HepG2 (cell line): ENCODE data around the gene UCK2. TPM values are rescaled to one million over a fixed set of nuclear protein-coding genes. Genes with fewer than 3 reads are reported as not detected.
A peak's percentile ranks its signal among the peaks of the same experiment; 100 is the strongest.

Source experiments
- ADNP ChIP-seq: sonication (generic); formaldehyde crosslinking; IDR thresholded peaks from 2 replicates; pipeline ENCODE4 v1.4.0; 2020; ENCODE audit warnings: missing genetic modification reagents
- ATM ChIP-seq: fragments of 450-650 bp; IDR thresholded peaks from 2 replicates; pipeline ENCODE4 v1.7.1; 2017; ENCODE audit warnings: mild to moderate bottlenecking, borderline replicate concordance
- ATRX ChIP-seq: sonication (generic); formaldehyde crosslinking; IDR thresholded peaks from 2 replicates; pipeline ENCODE4 v1.4.0; 2020; ENCODE audit warnings: missing genetic modification reagents, borderline replicate concordance
- CEBPB ChIP-seq: IDR thresholded peaks from 2 replicates; pipeline ENCODE4 v1.6.1; 2011; ENCODE audit warnings: low read depth, low read length, improper control_type of control experiment, borderline replicate concordance
- DDIT3 ChIP-seq: sonication (generic); formaldehyde crosslinking; IDR thresholded peaks from 2 replicates; pipeline ENCODE4 v1.4.0; 2020; ENCODE audit warnings: mild to moderate bottlenecking, missing genetic modification reagents
- DMAP1 ChIP-seq: IDR thresholded peaks from 2 replicates; pipeline ENCODE4 v1.6.1; 2016
- EP300 ChIP-seq, 3 experiments: sonication (generic) in 1 of 3; formaldehyde crosslinking in 1 of 3; IDR thresholded peaks; 2 replicates each; pipeline versions ENCODE4 v1.5.1 to v1.6.1; 2011 to 2020; ENCODE audit warnings: low read depth in 2 of 3, low read length in 2 of 3, borderline replicate concordance in 1 of 3, improper control_type of control experiment in 1 of 3, mild to moderate bottlenecking in 1 of 3, missing genetic modification reagents in 1 of 3, moderate library complexity in 1 of 3
- FIP1L1 ChIP-seq: fragments of 200-400 bp; formaldehyde crosslinking; IDR thresholded peaks from 2 replicates; pipeline ENCODE4 v1.6.1; 2018; ENCODE audit warnings: low read depth, mild to moderate bottlenecking, low read length, moderate library complexity, borderline replicate concordance; ENCODE audit not compliant: insufficient read depth
- MTA1 ChIP-seq: sonication (generic); formaldehyde crosslinking; IDR thresholded peaks from 2 replicates; pipeline ENCODE4 v1.4.0; 2020; ENCODE audit warnings: missing genetic modification reagents, mild to moderate bottlenecking, borderline replicate concordance
- MTF2 ChIP-seq: sonication (generic); formaldehyde crosslinking; IDR thresholded peaks from 2 replicates; pipeline ENCODE4 v1.5.0; 2020; ENCODE audit warnings: missing genetic modification reagents, borderline replicate concordance
- MXD4 ChIP-seq: IDR thresholded peaks from 2 replicates; pipeline ENCODE4 v1.6.1; 2016; ENCODE audit warnings: mild to moderate bottlenecking, missing biosample characterization, missing genetic modification reagents
- NFKBIZ ChIP-seq: IDR thresholded peaks from 2 replicates; pipeline ENCODE4 v1.6.1; 2018; ENCODE audit warnings: missing genetic modification reagents, missing compliant biosample characterization
- RNF2 ChIP-seq: fragments of 450-650 bp; conservative IDR thresholded peaks from 2 replicates; pipeline ENCODE4 v1.6.1; 2016; ENCODE audit warnings: low read depth
- SP140L ChIP-seq: sonication (generic); formaldehyde crosslinking; IDR thresholded peaks from 2 replicates; pipeline ENCODE4 v1.4.0; 2020; ENCODE audit warnings: missing genetic modification reagents, borderline replicate concordance
- ZBTB33 ChIP-seq: sonication (generic); formaldehyde crosslinking; IDR thresholded peaks from 2 replicates; pipeline ENCODE4 v1.4.0; 2020; ENCODE audit warnings: missing genetic modification reagents
- ZNF260 ChIP-seq: sonication (generic); formaldehyde crosslinking; IDR thresholded peaks from 2 replicates; pipeline ENCODE4 v1.4.0; 2020; ENCODE audit warnings: missing genetic modification reagents, low read depth, mild to moderate bottlenecking, borderline replicate concordance
- polyA plus RNA-seq, 8 experiments: library from polyadenylated mRNA; depleted of rRNA in 3 of 8; stranded (reverse) in 7 of 8; unstranded in 1 of 8; fragments of >200 nt; fragmentation: Illumina TruSeq in 4 of 8; extraction: Trizol in 4 of 8; gene quantifications; 2 replicates each; pipeline versions ENCODE4 v1.2.1 to v1.2.3, GENCODE V29; 2011 to 2016; ENCODE audit warnings: low read depth in 4 of 8, missing spikeins in 1 of 8, mixed read lengths in 1 of 8; ENCODE audit not compliant: insufficient read depth in 1 of 8
- total RNA-seq, 5 experiments: library from RNA; depleted of rRNA; stranded (reverse); fragments of >200 nt; fragmentation: Illumina TruSeq; extraction: Trizol; gene quantifications; 2 replicates each; pipeline ENCODE4 v1.2.3, GENCODE V29; 2016; ENCODE audit warnings: low read depth in 1 of 5
- TF ChIP-seq, protein P1 (sequence below): IDR thresholded peaks from 2 replicates; pipeline ENCODE4 v1.6.1; 2016; ENCODE audit warnings: missing compliant biosample characterization, missing genetic modification reagents, borderline replicate concordance
- TF ChIP-seq, protein P2 (sequence below): sonication (generic); formaldehyde crosslinking; IDR thresholded peaks from 2 replicates; pipeline ENCODE4 v1.4.0; 2020; ENCODE audit warnings: missing genetic modification reagents
- TF ChIP-seq, protein P3 (sequence below): sonication (generic); formaldehyde crosslinking; IDR thresholded peaks from 2 replicates; pipeline ENCODE4 v1.8.0; 2022; ENCODE audit warnings: mild to moderate bottlenecking, missing genetic modification reagents, moderate library complexity
- TF ChIP-seq, protein P4 (sequence below): sonication (generic); formaldehyde crosslinking; IDR thresholded peaks from 2 replicates; pipeline ENCODE4 v1.5.0; 2020; ENCODE audit warnings: missing genetic modification reagents

The UCK2 gene
- total and polyA plus RNA-seq, 2 of the 13 experiments (the other 11 are each of a cell fraction or from before 2014, with no cell fraction given): 64.3 to 78.0 TPM

DNA sequence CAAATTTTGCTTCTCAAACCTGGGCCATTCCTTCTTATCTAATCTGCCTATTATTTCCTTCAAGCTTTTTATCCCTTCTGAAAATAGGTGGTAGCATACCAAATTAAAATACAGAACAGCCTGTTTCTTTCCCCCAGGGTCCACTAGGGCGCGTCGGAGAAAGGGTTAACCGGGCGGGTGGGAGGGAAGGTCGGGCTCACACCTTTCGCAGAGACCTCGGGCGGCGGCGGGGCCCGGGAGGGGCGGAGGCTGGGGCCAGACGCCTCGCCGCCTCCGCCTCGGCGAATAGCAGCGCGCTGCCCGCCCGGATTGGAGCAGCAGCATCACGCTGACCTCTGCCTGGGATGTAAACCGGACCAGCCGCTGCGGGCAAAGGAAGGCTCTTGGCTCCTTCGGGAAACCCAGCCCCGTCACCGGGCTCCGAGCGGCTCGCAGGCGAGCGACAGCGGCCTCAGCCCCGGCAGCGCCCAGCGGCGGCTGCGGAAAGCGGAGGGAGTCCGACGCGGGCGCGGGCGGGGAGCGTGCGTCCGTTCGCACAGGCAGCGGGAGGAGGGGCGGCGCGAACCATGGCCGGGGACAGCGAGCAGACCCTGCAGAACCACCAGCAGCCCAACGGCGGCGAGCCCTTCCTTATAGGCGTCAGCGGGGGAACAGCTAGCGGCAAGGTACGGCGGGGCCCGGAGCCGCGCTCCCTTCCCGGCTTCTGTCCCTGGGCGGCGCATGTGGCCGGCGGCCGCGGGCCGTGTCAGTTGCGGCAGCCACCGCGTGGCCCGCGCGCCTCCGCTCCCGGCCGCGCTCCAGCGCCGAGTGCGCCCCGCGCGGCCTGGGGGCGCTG is at the start of gene UCK2 (continued):
- TF ChIP-seq, protein P1, sequence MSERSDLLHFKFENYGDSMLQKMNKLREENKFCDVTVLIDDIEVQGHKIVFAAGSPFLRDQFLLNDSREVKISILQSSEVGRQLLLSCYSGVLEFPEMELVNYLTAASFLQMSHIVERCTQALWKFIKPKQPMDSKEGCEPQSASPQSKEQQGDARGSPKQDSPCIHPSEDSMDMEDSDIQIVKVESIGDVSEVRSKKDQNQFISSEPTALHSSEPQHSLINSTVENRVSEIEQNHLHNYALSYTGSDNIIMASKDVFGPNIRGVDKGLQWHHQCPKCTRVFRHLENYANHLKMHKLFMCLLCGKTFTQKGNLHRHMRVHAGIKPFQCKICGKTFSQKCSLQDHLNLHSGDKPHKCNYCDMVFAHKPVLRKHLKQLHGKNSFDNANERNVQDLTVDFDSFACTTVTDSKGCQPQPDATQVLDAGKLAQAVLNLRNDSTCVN (CRISPR knock-in tag): no peak
- no peak for TF ChIP-seq MTF2 (CRISPR knock-in tag)
- no peak for TF ChIP-seq FIP1L1
- TF ChIP-seq, protein P2, sequence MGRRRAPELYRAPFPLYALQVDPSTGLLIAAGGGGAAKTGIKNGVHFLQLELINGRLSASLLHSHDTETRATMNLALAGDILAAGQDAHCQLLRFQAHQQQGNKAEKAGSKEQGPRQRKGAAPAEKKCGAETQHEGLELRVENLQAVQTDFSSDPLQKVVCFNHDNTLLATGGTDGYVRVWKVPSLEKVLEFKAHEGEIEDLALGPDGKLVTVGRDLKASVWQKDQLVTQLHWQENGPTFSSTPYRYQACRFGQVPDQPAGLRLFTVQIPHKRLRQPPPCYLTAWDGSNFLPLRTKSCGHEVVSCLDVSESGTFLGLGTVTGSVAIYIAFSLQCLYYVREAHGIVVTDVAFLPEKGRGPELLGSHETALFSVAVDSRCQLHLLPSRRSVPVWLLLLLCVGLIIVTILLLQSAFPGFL: no peak
- TF ChIP-seq DDIT3 (CRISPR knock-in tag): no peak
- TF ChIP-seq, protein P3, sequence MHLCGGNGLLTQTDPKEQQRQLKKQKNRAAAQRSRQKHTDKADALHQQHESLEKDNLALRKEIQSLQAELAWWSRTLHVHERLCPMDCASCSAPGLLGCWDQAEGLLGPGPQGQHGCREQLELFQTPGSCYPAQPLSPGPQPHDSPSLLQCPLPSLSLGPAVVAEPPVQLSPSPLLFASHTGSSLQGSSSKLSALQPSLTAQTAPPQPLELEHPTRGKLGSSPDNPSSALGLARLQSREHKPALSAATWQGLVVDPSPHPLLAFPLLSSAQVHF (CRISPR knock-in tag): no peak
- TF ChIP-seq ATRX (CRISPR knock-in tag): no peak
- TF ChIP-seq ADNP (CRISPR knock-in tag): no peak
- TF ChIP-seq MTA1 (CRISPR knock-in tag): no peak
- no peak for TF ChIP-seq SP140L (CRISPR knock-in tag)
- TF ChIP-seq ZNF260 (CRISPR knock-in tag): no peak
- no peak for TF ChIP-seq NFKBIZ
- no peak for TF ChIP-seq EP300 (IDR thresholded peaks at IDR 0.05; ENCODE audit: low read depth in 2 of 2, low read length in 2 of 2)
- no peak for TF ChIP-seq EP300 (CRISPR knock-in tag; IDR thresholded peaks at IDR 0.05; ENCODE audit: borderline replicate concordance)
- no peak for TF ChIP-seq ATM
- TF ChIP-seq ZBTB33: no peak
- 0 out of 2 replicates have a peak, but pooled peaks have one; percentile 58 for TF ChIP-seq DMAP1 (CRISPR knock-in tag)
- TF ChIP-seq MXD4: no peak; the same call in 1 of the 2 replicates
- no peak for TF ChIP-seq CEBPB
- TF ChIP-seq RNF2: peak; percentile 60
- TF ChIP-seq, protein P4, sequence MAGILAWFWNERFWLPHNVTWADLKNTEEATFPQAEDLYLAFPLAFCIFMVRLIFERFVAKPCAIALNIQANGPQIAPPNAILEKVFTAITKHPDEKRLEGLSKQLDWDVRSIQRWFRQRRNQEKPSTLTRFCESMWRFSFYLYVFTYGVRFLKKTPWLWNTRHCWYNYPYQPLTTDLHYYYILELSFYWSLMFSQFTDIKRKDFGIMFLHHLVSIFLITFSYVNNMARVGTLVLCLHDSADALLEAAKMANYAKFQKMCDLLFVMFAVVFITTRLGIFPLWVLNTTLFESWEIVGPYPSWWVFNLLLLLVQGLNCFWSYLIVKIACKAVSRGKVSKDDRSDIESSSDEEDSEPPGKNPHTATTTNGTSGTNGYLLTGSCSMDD (CRISPR knock-in tag): no peak
